DMS 273 (cell line): Measurements from ENCODE around the gene RRP7A.
"Not testable (repeated sequence)": the region's sequence is repeated elsewhere in the genome, so short reads cannot be mapped to it uniquely, and the experiment has no call there.

Experiments
- DNase-seq: peaks from one replicate; lab custom pipeline; 2025; ENCODE audit not compliant: unreplicated experiment; lab: John Stamatoyannopoulos, UW

The RRP7A gene

GRCh38 chr22:42536634-42537033 is 17.0 kb upstream of the RRP7A start:
- DNase-seq: not testable (repeated sequence)

DNA sequence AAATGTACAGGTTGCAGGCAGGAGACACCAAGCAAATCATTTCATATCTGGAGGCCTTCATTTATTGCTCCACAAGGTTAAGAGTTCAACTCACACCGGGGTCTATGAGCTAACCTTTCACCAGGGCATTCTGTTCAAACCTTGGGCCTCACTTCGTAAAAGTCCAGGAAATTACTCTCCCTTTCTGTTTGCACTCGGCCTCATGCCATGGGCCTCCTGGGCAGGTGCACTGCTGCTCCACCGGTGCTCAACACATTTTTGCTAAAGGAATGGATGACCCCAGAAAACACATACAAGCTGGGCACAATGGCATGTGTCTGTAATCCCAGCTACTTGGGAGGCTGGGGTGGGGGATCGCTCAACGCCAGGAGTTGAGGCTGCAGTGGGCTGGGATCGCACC is 16.6 kb upstream of the RRP7A start:
- no peak for DNase-seq

DNA sequence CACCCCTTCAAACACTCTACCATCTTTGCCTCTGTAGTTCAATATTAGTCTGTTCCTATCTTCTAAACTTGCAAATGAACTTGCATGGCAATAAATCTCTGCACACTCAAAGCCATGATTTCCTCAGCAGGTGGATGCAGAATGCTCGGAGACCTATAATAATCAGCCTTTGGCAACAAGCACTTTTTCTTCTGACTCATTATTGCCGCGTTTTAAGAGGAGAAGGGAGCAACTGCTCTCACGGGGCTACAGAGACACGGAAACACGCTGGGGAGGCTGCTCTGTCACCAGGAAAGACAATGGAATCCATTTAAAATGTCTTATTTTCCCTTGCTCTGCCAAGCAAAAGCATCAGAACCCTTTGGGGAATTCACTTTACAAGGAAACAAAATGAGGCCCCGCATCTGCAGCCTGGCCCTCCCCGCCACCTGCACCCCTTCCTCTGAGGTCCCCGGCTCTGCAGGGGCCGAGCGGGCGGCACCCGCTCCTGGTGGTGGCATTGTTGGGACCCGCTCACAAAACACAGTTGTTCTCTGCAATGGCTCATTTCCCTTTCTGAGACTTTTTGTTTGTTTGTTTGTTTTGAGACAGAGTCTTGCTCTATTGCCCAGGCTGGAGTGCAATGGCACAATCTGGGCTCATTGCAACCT is 15.6 kb upstream of the RRP7A start:
- DNase-seq: not testable (repeated sequence)

DNA sequence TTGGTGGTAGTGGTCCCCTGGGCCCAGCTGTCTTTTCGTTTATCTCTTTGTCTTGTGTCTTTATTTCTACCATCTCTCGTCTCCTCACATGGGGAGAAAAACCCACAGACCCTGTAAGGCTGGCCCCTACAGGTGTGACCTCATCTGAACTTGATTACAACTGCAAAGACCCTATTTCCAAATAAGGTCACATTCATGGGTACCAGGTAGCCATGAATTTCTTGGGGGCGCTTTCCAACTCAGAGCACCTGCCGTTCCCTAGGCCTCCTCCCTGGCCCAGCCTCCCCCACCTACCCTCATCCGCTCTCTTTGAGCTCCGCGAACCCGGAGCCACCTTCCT is 14.0 kb upstream of the RRP7A start:
- DNase-seq: no peak

DNA sequence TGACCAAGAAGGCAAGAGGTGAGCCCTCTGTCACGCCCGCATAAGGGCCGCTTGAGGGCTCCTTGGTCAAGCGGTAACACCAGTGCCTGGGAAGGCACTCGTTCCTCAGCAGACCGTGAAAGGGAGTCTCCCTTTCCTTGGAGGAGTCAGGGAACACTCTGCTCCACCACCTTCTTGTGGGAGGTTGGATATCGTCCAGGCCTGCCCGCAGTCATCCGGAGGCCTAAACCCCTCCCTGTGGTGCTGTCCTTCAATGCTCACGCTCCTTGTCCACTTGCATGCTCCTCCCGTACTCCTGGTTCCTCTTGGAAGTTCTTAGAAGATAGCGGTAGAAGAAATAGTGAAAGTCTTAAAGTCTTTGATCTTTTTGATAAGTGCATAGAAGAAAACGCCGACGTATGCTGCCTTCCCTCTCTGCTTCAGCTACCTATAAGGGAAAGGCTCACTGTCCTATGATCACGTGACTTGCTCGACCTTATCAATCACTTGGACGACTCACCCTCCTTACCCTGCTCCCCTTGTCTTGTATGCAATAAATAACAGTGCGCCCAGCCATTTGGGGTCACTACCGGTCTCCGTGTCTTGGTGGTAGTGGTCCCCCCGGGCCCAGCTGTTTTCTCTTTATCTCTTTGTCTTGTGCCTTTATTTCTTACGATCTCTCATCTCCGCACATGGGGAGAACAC is 11.9 kb upstream of the RRP7A start:
- not testable (repeated sequence) for DNase-seq

- not testable (repeated sequence) for DNase-seq
These were observed 9.8 kb upstream of the RRP7A start for GRCh38 chr22:42529435-42529834.

DNA sequence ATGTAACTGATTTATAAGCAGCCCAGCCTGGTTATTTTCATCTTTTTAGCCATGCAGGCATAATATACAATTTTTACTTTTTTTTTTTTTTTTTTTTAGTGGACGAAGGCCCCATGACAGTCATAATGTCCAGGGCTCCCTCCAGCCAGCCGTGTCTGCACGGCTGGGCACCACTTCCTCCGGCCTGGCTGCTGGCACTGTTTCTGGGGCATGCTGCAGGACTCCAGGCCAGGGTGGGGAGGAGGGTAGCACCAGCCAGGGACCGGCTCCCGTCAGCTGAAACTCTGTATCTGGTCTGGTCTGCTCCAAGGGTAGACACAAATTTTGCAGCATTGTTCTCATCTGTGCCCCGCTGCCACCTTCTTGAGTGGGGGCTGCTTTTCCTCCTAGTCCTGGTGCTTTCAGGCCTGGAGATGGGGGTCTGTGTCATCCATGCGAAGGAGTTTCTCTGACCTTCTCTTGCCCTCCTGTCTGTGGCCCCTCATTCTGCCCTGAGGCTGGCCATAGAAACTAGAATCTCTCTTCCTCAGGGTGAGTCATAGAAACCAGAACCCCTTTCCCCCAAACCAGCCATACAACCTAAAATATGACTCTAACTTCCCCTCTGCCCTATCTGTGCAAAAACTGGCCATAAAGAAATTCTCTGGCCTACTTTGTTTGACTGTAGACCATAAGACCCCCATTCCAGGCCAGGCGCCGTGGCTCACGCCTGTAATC is 9.2 kb upstream of the RRP7A start:
- DNase-seq: no peak

DNA sequence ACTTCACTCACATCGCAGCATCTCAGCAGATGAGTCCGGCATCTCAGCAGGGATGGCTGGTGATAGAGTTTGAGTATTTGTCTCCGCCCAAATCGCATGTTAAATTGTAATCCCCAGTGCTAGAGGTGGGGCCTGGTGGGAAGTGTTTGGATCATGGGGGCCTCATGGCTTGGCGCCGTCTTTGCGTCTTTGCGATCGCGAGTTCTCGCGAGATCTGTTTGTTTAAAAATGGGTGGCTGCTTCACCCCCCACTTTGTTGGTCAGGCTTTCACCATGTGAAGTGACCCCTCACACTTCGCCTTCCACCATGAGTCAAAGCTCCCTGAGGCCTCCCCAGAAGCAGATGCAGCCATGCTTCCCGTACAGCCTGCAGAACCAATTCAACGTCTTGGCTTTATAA is 3.0 kb upstream of the RRP7A start:
- no peak for DNase-seq

- no peak for DNase-seq
These were observed 1.6 kb upstream of the RRP7A start for GRCh38 chr22:42521228-42521546.

DNA sequence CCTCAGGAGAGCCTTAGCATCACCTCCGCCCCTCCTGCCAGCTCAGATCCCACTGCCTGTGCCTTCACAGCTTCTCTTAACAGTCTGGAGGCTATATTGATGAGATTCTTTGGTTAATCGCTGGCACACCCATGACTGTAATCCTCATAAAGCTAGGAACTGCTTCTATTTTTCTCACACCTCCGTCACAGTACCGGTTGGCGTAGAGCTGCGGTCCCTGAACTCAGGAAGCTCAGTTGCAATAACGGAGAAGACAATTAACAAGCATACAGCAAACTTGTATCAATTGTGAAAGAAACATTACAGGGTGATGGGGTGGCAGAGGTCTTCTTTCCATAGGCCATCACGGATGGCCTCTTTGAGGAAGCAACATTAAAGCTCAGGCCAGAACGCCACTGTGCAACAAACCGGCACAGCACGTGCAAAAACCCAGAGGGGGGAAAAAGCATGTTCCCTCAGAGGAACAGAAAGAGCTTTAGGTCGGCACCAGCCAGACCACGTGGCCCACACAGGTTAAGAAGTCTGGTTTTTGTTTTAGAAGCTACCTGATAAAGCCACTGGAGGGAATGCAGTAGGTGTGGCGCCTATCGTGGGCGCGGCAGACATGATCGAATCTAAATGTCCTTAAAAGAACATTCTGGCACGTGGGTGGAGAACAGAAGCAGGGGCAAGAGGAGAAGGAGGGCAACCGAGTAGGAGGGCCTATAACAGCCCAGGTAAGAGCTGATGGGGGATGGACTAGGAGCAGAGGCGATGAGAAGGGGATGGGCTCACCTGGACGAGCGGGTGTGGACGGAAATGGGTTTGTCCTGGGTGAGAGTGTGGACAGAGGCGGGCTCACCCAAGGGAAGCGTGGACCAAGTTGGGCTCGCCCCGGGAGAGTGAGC is 715 bp downstream of the RRP7A start:
- not testable (repeated sequence) for DNase-seq

DNA sequence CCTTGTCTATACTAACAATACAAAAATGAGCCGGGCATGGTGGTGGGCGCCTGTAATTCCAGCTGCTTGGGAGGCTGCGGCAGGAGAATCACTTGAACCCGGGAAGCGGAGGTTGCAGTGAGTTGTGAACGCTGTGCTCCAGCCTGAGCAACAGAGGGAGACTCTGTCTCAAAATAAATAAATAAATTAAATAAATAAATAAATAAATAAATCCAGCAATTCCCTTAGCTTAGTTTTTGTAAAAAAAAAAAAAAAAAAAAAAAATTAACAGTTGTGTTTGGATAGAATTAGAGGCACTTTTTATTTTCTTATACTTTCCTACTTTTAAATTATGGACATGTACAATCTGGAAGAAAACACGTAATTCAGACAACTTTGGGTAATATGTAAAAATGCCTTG is 2.5 kb downstream of the RRP7A start:
- DNase-seq: not testable (repeated sequence)

GRCh38 chr22:42515896-42516295 is 3.7 kb downstream of the RRP7A start:
- DNase-seq: no peak

DNA sequence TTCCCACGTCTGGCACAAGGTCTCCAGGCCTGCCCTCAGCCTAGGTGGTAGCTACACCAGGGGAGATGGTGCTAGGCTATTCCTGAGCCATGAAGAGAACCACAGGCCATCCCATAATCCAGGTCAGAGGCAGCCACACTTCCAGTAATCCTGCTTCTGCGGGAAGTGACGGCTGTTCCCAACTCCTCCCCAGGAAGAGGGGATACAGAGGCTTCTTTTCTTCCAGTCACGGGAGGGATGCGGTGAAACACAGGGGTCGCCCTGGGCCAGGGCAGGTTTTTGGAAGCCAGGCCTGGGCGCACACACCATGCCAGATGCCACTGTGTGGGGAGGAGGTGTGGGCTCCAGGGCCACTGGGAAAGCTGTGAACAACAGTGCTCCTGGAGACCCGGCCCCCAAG is 4.3 kb downstream of the RRP7A start:
- not testable (repeated sequence) for DNase-seq

DNA sequence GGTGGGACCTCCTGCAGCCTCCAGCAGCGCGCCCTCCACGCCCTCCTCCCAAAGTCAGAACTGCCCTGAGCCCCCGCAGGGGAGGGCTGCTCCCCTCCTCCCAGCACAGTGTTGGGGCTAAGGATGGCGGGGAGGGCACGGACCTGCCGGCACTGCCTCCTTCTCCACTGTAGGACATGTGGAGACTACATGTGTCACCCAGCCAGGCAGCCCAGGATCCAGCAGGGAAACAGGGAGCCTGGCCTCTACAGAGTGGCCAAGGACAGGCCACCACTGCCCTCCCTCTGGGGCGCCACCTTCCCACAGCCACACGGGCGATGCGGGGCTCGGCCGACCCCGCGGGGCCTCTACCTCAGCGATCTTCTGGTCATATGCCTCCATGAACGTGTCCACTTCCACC is 5.3 kb downstream of the RRP7A start:
- DNase-seq: not testable (repeated sequence)

- peak; percentile 59 for DNase-seq
These were observed 7.2 kb downstream of the RRP7A start for GRCh38 chr22:42512273-42512990.

DNA sequence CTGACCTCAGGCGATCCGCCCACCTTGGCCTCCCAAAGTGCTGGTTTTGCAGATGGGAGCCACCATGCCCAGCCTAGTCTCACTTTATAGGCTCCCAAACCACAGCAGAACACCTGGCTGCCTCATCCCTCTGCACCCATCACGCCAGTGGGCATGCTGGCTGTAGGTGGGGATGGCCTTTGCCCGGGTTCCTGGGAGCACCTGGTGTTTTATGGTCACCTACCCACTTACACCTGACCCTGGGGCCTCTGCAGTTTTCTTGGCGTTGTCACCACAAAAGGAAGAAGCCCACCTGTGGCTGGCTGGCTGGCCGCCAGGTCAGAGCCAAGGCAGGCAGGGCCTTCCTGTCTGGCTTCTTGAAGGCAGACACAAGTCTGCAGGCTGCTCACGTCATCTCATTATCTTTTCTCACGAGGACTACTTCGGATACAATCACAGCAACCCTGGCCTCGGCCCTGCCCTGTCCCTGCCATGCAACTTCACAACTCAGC is 8.2 kb downstream of the RRP7A start:
- DNase-seq: no peak

DNA sequence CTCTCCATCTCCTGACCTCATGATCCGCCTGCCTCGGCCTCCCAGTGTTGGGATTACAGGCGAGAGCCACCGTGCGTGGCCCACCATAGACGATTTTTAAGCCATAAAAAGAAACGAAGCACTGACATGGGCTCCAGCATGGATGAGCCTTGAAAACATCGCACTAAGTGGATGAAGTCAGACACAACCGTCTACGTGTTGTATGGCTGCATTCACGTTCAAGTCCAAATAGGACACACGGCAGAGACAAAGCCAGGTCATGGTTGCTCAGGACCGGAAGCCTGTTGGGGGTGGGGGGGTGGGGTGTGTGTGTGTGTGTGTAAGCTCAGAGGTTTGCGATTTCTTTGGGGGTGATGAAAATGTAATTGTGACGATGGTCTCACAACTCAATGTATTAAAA is 10.0 kb downstream of the RRP7A start:
- DNase-seq: no peak

DNA sequence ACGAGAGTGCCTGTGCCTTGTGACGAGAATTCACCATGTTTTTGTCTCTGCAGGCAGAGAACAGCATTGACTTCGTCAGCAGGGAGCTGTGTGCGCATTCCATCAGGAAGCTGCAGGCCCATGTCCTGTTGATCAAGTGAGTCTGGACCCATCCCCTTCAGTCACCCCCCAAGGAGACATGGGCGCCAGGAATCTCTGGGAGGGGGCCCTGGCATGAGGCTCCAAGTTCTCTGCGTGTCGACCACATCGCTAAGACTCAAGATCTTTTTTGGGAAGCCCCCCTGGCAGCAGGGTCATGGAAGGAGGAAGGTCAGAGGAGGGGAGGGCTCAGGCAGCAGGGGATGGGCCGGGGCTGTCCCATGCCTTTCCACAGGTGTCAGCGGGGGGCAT is 10.6 kb downstream of the RRP7A start:
- DNase-seq: peak; percentile 16

DNA sequence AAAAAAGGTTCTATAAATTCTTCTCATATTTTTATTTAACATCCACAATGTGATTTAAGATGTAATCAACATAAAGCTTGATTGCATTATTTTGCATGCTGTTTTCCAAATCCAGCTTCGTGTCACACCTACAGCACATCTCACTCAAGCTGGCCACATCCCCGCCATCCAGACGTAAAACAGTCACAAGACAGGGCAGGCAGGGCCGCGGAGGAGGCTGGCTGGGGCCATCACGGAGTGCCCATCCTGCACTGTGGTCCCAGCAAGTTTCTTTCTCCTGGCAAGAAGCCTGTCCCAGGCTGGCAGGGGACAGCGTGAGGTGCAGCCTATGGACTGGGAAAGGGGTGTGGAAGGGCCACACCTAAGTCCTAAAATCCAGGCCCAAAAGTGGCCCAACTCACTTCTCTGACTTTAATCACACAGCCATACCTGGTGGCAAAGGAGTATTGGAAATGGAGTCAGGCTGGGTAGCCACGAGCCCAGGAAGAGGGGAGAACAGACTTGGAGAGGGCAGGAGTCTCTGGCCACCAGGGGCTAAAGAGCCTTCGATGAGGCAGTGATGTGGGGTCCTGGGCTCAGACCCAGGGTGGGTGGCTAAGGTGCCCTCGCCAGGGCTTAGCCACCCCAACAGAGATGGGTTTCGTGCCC is 11.1 kb downstream of the RRP7A start:
- DNase-seq: peak; percentile 40

DNA sequence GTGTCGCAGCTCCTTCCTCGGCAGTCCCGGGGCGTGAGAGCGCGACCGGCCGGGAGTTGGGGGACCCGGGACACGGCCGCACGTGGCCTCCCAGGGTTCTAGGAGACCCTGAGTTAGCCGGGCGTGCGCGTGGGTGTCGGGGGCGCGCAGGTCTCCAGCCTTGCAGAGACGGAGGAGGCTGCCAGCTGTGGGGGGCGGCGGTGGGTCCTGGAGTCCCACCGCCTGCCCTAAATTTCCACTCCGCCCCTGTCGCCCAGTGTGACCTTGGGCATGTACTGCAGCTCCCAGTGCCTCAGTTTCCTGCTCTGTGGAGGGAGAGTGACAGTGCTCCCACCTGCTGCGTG is 18.8 kb downstream of the RRP7A start:
- DNase-seq: no peak
